HG02870 (cell line): ENCODE results near the gene EIF3J.
"Not testable (repeated sequence)": the region's sequence is repeated elsewhere in the genome, so short reads cannot be mapped to it uniquely, and the experiment has no call there.

Experiments
- ATAC-seq: cut with Tn5 transposase; IDR thresholded peaks from one replicate; pipeline ENCODE4 v1.9.1; 2021; ENCODE audit warnings: mild to moderate bottlenecking, moderate library complexity; ENCODE audit not compliant: unreplicated experiment

Gene EIF3J

GRCh38 chr15:44541282-44541958, 4.5 kb downstream of the EIF3J start:
- ATAC-seq: no peak

- no peak for ATAC-seq
These were observed 5.6 kb downstream of the EIF3J start for GRCh38 chr15:44542596-44542995.

GRCh38 chr15:44544745-44545144, 7.8 kb downstream of the EIF3J start:
- not testable (repeated sequence) for ATAC-seq

- ATAC-seq: peak; percentile 60
These were observed 9.2 kb downstream of the EIF3J start for GRCh38 chr15:44545913-44546802.

GRCh38 chr15:44549152-44549551, 12.2 kb downstream of the EIF3J start:
- ATAC-seq: not testable (repeated sequence)

GRCh38 chr15:44550256-44550655, 13.3 kb downstream of the EIF3J start:
- ATAC-seq: no peak

GRCh38 chr15:44550734-44551133, 13.8 kb downstream of the EIF3J start:
- no peak for ATAC-seq

GRCh38 chr15:44554934-44555723, 18.2 kb downstream of the EIF3J start:
- ATAC-seq: no peak

GRCh38 chr15:44560926-44561325, 24.0 kb downstream of the EIF3J start:
- ATAC-seq: not testable (repeated sequence)

GRCh38 chr15:44565387-44566154, 28.6 kb downstream of the EIF3J start:
- ATAC-seq: no peak

- ATAC-seq: no peak
These were observed 29.2 kb downstream of the EIF3J start for GRCh38 chr15:44566155-44566540.

- ATAC-seq: no peak
These were observed 31.4 kb downstream of the EIF3J start for GRCh38 chr15:44568338-44568737.

GRCh38 chr15:44569316-44569715, 32.4 kb downstream of the EIF3J start:
- ATAC-seq: no peak

GRCh38 chr15:44570361-44570760, 33.4 kb downstream of the EIF3J start:
- no peak for ATAC-seq

GRCh38 chr15:44573386-44573785, 36.4 kb downstream of the EIF3J start:
- ATAC-seq: no peak

- no peak for ATAC-seq
These were observed 37.8 kb downstream of the EIF3J start for GRCh38 chr15:44574734-44575133.

- ATAC-seq: no peak
These were observed 43.2 kb downstream of the EIF3J start for GRCh38 chr15:44580105-44580504.

- no peak for ATAC-seq
These were observed 47.3 kb downstream of the EIF3J start for GRCh38 chr15:44584162-44584749.

GRCh38 chr15:44585633-44586032, 48.7 kb downstream of the EIF3J start:
- no peak for ATAC-seq

- ATAC-seq: no peak
These were observed 51.6 kb downstream of the EIF3J start for GRCh38 chr15:44588541-44588940.
